NCI-H146 treated with DMSO at 0.1 percent for 48 hours (cell line): ENCODE data around the gene SCNN1B.
"Not testable (repeated sequence)": the region's sequence is repeated elsewhere in the genome, so short reads cannot be mapped to it uniquely, and the experiment has no call there.

Experiments
- DNase-seq: peaks from one replicate; lab custom pipeline; 2025; ENCODE audit not compliant: unreplicated experiment; lab: John Stamatoyannopoulos, UW

SCNN1B gene

GRCh38 chr16:23302045-23302956 is at the start of gene SCNN1B:
SCNN1B (plus strand) TSS chr16:23302302; CDS start chr16:23348600, 46,298 bp downstream.
- DNase-seq = no peak

GRCh38 chr16:23252310-23252709 is 49.8 kb upstream of the SCNN1B start:
- no peak for DNase-seq

- not testable (repeated sequence) for DNase-seq
These were observed 48.5 kb upstream of the SCNN1B start for GRCh38 chr16:23253650-23254049.

GRCh38 chr16:23254338-23254737 is 47.8 kb upstream of the SCNN1B start:
- DNase-seq = no peak

GRCh38 chr16:23255000-23255399 is 47.1 kb upstream of the SCNN1B start:
- DNase-seq = no peak

- no peak for DNase-seq
These were observed 45.7 kb upstream of the SCNN1B start for GRCh38 chr16:23256440-23256839.

- no peak for DNase-seq
These were observed 44.4 kb upstream of the SCNN1B start for GRCh38 chr16:23257682-23258081.

- no peak for DNase-seq
These were observed 43.2 kb upstream of the SCNN1B start for GRCh38 chr16:23258919-23259237.

- no peak for DNase-seq
These were observed 34.5 kb upstream of the SCNN1B start for GRCh38 chr16:23267647-23268046.

- no peak for DNase-seq
These were observed 33.5 kb upstream of the SCNN1B start for GRCh38 chr16:23268561-23268960.

GRCh38 chr16:23269248-23269953 is 32.7 kb upstream of the SCNN1B start:
- DNase-seq = no peak

- no peak for DNase-seq
These were observed 31.4 kb upstream of the SCNN1B start for GRCh38 chr16:23270654-23271053.

- DNase-seq = no peak
These were observed 27.1 kb upstream of the SCNN1B start for GRCh38 chr16:23274968-23275367.

GRCh38 chr16:23276821-23277220 is 25.3 kb upstream of the SCNN1B start:
- no peak for DNase-seq

GRCh38 chr16:23278031-23278430 is 24.1 kb upstream of the SCNN1B start:
- DNase-seq = no peak

- DNase-seq = peak; percentile 87
These were observed 22.4 kb upstream of the SCNN1B start for GRCh38 chr16:23279721-23280153.

- peak; percentile 59 for DNase-seq
These were observed 21.6 kb upstream of the SCNN1B start for GRCh38 chr16:23280483-23280967.

GRCh38 chr16:23282568-23282967 is 19.5 kb upstream of the SCNN1B start:
- no peak for DNase-seq

GRCh38 chr16:23283571-23283970 is 18.5 kb upstream of the SCNN1B start:
- DNase-seq = no peak

- DNase-seq = no peak
These were observed 17.5 kb upstream of the SCNN1B start for GRCh38 chr16:23284584-23284983.

GRCh38 chr16:23286131-23286532 is 16.0 kb upstream of the SCNN1B start:
- DNase-seq = no peak

GRCh38 chr16:23288209-23288608 is 13.9 kb upstream of the SCNN1B start:
- DNase-seq = no peak
